NT2/D1 (cell line): ENCODE results near the gene ZNF500.

Source experiments
- DNase-seq: peaks from one replicate; pipeline ENCODE4 v3.0.0-alpha.2; 2011; ENCODE audit warnings: low read depth, low spot score
- H3K27me3 ChIP-seq: 2 replicates; pipeline ENCODE4 v1.6.0; 2011; ENCODE audit warnings: mild to moderate bottlenecking; ENCODE audit not compliant: insufficient read length, insufficient read depth
- H3K36me3 ChIP-seq: 2 replicates; pipeline ENCODE4 v1.6.1; 2011; ENCODE audit warnings: mild to moderate bottlenecking, low read length, mixed read lengths; ENCODE audit not compliant: insufficient read depth, insufficient read length
- H3K4me1 ChIP-seq: 2 replicates; pipeline ENCODE4 v1.5.1; 2011; ENCODE audit not compliant: insufficient read depth, insufficient read length
- H3K4me3 ChIP-seq: 2 replicates; pipeline ENCODE4 v1.5.1; 2011; ENCODE audit warnings: low read depth; ENCODE audit not compliant: insufficient read length
- H3K9ac ChIP-seq: 2 replicates; pipeline ENCODE4 v1.6.0; 2011; ENCODE audit warnings: low read depth; ENCODE audit not compliant: insufficient read length
- H3K9me3 ChIP-seq: 2 replicates; pipeline ENCODE4 v1.5.1; 2011; ENCODE audit warnings: mild to moderate bottlenecking, low read length; ENCODE audit not compliant: insufficient read depth
- SUZ12 ChIP-seq: IDR thresholded peaks from 2 replicates; pipeline ENCODE4 v1.6.1; 2011; ENCODE audit not compliant: insufficient read length, insufficient read depth; ENCODE audit errors: extremely low read depth
- YY1 ChIP-seq: IDR thresholded peaks from 2 replicates; pipeline ENCODE4 v1.6.1; 2011; ENCODE audit not compliant: insufficient read length, insufficient read depth
- ZNF274 ChIP-seq: IDR thresholded peaks from 2 replicates; pipeline ENCODE4 v1.6.1; 2011; ENCODE audit warnings: mild to moderate bottlenecking, low read depth, low read length

Gene ZNF500

DNA sequence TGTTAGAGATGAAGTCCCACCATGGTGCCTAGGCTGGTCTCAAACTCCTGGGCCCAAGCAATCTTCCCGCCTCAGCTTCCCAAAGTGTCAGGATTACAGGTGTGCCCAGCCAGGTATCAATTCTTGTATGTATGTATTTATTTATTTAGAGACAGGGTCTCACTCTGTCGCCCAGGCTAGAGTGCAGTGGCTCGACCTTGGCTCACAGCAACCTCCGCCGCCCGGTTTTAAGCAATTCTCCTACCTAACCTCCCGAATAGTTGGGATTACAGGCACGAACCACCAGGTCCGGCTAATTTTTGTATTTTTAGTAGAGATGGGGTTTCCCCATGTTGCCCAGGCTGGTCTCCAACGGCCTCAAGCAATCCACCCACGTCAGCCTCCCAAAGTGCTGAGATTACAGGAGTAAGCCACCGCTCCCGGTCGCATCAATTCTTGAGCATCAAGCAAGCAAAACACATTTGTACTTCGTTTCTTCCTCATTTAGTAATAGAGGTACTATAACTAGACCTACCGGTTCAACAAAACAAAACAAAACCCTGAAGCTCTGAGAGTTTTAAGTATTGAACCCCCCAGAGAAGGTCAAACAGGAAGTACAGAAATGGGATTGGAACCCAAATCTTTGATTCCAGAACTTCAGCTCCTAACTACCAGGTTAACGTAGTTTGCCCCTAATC, 1.0 kb upstream of the ZNF500 start:
- TF ChIP-seq SUZ12 (no peak), YY1 (no peak), ZNF274 (no peak)
- Histone ChIP-seq H3K9me3 (no peaks in the 10 kb centered on the region), H3K27me3 (no peaks in the 10 kb centered on the region), H3K4me1 (peaks cover 13% of the 10 kb centered on the region), H3K4me3 (peak overlapping the region; percentile 94), H3K9ac (peak overlapping the region; percentile 85), H3K36me3 (peaks cover 28% of the 10 kb centered on the region)
- DNase-seq, result no peak

- no peaks in the 10 kb centered on the region for H3K27me3 ChIP-seq
- H3K36me3 ChIP-seq, result peaks cover 47% of the 10 kb centered on the region
- no peaks in the 10 kb centered on the region for H3K9me3 ChIP-seq
- H3K4me1 ChIP-seq, result peaks cover 13% of the 10 kb centered on the region
- no peak for TF ChIP-seq YY1
- TF ChIP-seq SUZ12, result no peak
- TF ChIP-seq ZNF274, result no peak
- no peak for DNase-seq
- peak overlapping the region; percentile 98 for H3K9ac ChIP-seq
- peak overlapping the region; percentile 94 for H3K4me3 ChIP-seq
Observed at GRCh38 chr16:4765511-4766474, 1.2 kb downstream of the ZNF500 start.

DNA sequence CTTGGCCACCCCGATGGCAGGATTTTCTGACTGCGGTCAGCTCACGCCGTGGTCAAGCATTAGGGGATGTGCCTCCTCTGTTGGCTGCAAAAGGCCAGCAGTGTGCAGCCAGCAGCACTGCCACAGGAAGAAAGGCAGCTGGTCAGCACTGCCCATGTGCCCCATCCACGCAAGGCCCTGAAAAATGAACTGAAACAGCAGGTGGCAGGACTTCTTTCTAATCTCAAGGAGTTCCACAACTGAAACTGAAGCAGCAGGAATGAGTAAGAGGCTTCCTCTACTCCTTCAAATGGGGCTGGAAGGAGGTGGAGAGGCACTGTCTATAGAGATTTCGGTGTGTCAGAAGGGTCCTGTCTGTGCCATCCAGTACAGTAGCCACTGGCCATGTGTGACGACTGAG, 3.2 kb downstream of the ZNF500 start:
- no peak for DNase-seq
- peaks cover 64% of the 10 kb centered on the region for H3K36me3 ChIP-seq

DNA sequence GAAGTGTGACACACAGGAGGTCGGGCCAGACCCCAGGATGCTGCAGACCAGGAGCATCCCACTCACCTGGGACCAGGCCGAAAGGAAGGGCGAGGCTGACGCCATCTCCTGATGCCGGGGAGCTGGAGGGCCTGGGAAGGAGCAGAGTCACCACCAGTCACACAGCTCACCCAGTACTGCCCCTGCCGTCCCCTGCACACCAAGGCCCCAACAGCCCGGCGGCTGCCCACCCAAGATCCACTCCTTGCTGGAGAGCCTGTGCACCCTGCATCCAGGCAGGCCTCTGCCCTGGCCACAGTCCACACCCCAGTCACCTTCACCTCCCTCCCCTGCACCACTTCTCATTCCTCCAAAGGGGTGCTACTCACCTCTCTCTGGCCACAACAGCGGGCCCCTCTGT, 4.8 kb downstream of the ZNF500 start:
- Histone ChIP-seq H3K36me3 (peaks cover 77% of the 10 kb centered on the region), H3K9ac (no peak overlapping the region), H3K27me3 (no peaks in the 10 kb centered on the region), H3K4me1 (peaks cover 8% of the 10 kb centered on the region), H3K4me3 (no peak overlapping the region), H3K9me3 (no peaks in the 10 kb centered on the region)
- TF ChIP-seq YY1, result no peak
- TF ChIP-seq ZNF274, result no peak
- DNase-seq, result no peak

More for the DNA sequence above, 3.2 kb downstream of the ZNF500 start:
- H3K4me1 ChIP-seq, result peaks cover 8% of the 10 kb centered on the region
- no peak for TF ChIP-seq YY1
- H3K27me3 ChIP-seq, result no peaks in the 10 kb centered on the region
- H3K4me3 ChIP-seq, result no peak overlapping the region
- H3K9ac ChIP-seq, result peak overlapping the region; percentile 38
- H3K9me3 ChIP-seq, result no peaks in the 10 kb centered on the region

DNA sequence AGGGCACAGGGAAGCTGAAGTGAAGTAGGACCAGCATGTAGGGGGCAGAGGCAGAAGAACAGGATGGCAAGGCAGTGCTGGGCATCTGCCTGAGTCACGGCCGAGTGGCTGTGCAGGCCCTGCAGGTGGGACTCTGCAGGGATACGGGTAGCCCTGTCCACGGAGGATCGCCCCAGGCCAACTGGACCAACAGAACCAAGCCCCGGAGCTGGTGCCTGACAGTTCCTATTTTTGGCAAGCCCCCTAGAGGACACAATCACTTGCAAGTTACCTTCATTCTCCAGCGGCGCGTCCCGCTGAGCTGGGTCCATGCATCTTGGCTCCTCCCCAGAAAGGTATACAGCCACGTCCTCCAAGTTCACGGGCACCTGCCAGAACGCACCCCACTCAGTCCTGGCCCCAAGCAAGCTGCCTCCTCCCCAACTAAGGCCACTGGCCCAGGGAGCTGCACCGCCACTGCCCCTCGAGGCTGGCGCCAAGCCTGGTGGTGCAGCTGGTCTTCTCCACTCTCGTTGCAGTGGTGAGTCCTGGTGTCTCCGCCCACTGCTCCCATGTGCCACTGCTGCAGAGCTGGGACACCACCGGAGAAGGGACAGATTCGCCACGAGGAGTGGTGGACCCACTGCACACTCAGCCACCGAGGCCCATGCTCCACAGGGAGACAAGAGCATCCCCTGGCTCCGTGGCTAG, 6.6 kb downstream of the ZNF500 start:
- DNase-seq, result no peak
- peaks cover 85% of the 10 kb centered on the region for H3K36me3 ChIP-seq
- H3K9ac ChIP-seq, result no peak overlapping the region
- H3K27me3 ChIP-seq, result no peaks in the 10 kb centered on the region
- H3K4me3 ChIP-seq, result no peak overlapping the region
- H3K9me3 ChIP-seq, result peaks cover 4% of the 10 kb centered on the region; the same call in 1 of the 2 replicates
- TF ChIP-seq SUZ12 (no peak), ZNF274 (no peak), YY1 (no peak)
- H3K4me1 ChIP-seq, result no peaks in the 10 kb centered on the region

DNA sequence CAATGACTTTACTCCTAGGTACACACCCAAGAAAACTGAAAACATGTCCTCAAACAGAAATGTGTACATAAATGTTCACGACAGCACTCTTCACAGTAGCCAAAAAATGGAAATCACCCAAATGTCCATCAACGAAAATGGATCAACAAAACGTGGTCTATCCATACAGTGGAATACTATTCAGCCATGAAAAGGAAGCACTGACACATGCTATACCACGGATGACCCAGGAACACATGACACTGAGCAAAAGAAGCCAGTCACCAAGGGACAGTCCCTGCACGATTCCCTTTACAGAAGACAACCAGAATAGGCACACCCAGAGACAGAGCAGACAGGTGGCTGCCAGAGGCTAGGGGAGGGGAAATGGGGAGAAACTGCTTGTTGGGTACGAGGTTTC, 11.3 kb downstream of the ZNF500 start:
- H3K9ac ChIP-seq, result no peak overlapping the region
- peaks cover 7% of the 10 kb centered on the region; the same call in 1 of the 2 replicates for H3K9me3 ChIP-seq
- no peaks in the 10 kb centered on the region for H3K4me1 ChIP-seq
- H3K36me3 ChIP-seq, result peaks cover 84% of the 10 kb centered on the region
- no peak for TF ChIP-seq ZNF274
- no peak for TF ChIP-seq SUZ12
- no peak for TF ChIP-seq YY1
- no peak overlapping the region for H3K4me3 ChIP-seq
- no peak for DNase-seq
- no peaks in the 10 kb centered on the region for H3K27me3 ChIP-seq

GRCh38 chr16:4754865-4755264, 12.1 kb downstream of the ZNF500 start:
- Histone ChIP-seq H3K36me3 (peaks cover 81% of the 10 kb centered on the region), H3K27me3 (no peaks in the 10 kb centered on the region), H3K9ac (no peak overlapping the region), H3K4me1 (no peaks in the 10 kb centered on the region), H3K9me3 (peaks cover 7% of the 10 kb centered on the region; the same call in 1 of the 2 replicates), H3K4me3 (no peak overlapping the region)
- TF ChIP-seq SUZ12 (no peak), YY1 (no peak), ZNF274 (no peak)
- no peak for DNase-seq
